GM12878 (cell line): ENCODE measurements around the gene TEX101. TPM values are rescaled to one million over a fixed set of nuclear protein-coding genes. Genes with fewer than 3 reads are reported as not detected.

Experiments used
- ATAC-seq: fragments of 200-7000 bp; cut with Tn5 transposase; 3 replicates; pipeline ENCODE4 v1.9.1; 2020; ENCODE audit warnings: mild to moderate bottlenecking, moderate library complexity
- BruUV-seq: library from RNA; stranded (reverse); fragments of 400-500 nt; replicated peaks from 2 replicates; lab custom pipeline; 2021; lab: Mats Ljungman, UMichigan
- CTCF ChIA-PET: fragments of 300-600 bp; sonication (Branson Sonifier 250); formaldehyde crosslinking; extraction: SDS; loops from one replicate; lab custom pipeline; 2021; ENCODE audit warnings: inconsistent platforms; lab: Yijun Ruan, JAX
- POLR2A ChIA-PET: fragments of 350-600 bp; formaldehyde crosslinking; extraction: SDS; loops from one replicate; lab custom pipeline; 2021; ENCODE audit warnings: inconsistent platforms; lab: Charles Lee
- RAD21 ChIA-PET: fragments of 300-600 bp; sonication (Branson Sonifier 250); formaldehyde crosslinking; loops from one replicate; lab custom pipeline; 2023; ENCODE audit warnings: antibody characterized with exemption; ENCODE audit not compliant: unreplicated experiment; lab: Charles Lee
- SMC1A ChIA-PET: fragments of 300-600 bp; sonication (Branson Sonifier 250); formaldehyde crosslinking; loops from one replicate; lab custom pipeline; 2023; ENCODE audit not compliant: unreplicated experiment, uncharacterized antibody; lab: Charles Lee
- DNase-seq: peaks from one replicate; pipeline ENCODE4 v3.0.0-alpha.2; 2011; ENCODE audit warnings: low read depth, low spot score
- FAIRE-seq: peaks from 3 replicates; lab custom pipeline; 2011; peaks lifted over from hg19 to GRCh38; lab: Jason Lieb, UNC
- H2AFZ ChIP-seq: 2 replicates; pipeline ENCODE4 v1.6.0; 2011; ENCODE audit warnings: low read depth, low read length, control low read depth; ENCODE audit not compliant: control insufficient read depth
- H3K27ac ChIP-seq: 2 replicates; pipeline ENCODE4 v1.5.1; 2011; ENCODE audit warnings: control low read depth; ENCODE audit not compliant: control insufficient read depth, insufficient read depth
- H3K27me3 ChIP-seq, 2 experiments: replicated peaks in 1 of 2; 2 replicates each; pipeline versions ENCODE4 v1.6.0 to v1.6.1; 2011; ENCODE audit warnings: low read length in 1 of 2; ENCODE audit not compliant: control insufficient read depth in 2 of 2, insufficient read depth in 2 of 2
- H3K36me3 ChIP-seq, 2 experiments: 2 replicates each; pipeline ENCODE4 v1.5.1; 2011; ENCODE audit warnings: low read length in 1 of 2; ENCODE audit not compliant: control insufficient read depth in 2 of 2, insufficient read depth in 2 of 2
- H3K4me1 ChIP-seq: 2 replicates; pipeline ENCODE4 v1.6.1; 2011; ENCODE audit warnings: mild to moderate bottlenecking, low read length, moderate library complexity, mixed read lengths; ENCODE audit not compliant: control insufficient read depth, insufficient read depth
- H3K4me2 ChIP-seq: 2 replicates; pipeline ENCODE4 v1.6.0; 2011; ENCODE audit warnings: control low read depth; ENCODE audit not compliant: control insufficient read depth, insufficient read depth
- H3K4me3 ChIP-seq: fragments of 200-600 bp; sonication (generic); 2 replicates; pipeline ENCODE4 v1.5.1; 2016
- H3K79me2 ChIP-seq: 2 replicates; pipeline ENCODE4 v1.6.0; 2011; ENCODE audit warnings: low read length; ENCODE audit not compliant: control insufficient read depth, insufficient read depth
- H3K9ac ChIP-seq: 2 replicates; pipeline ENCODE4 v1.8.0; 2011; ENCODE audit warnings: low read length, control low read depth, mixed read lengths; ENCODE audit not compliant: control insufficient read depth, insufficient read depth
- H3K9me3 ChIP-seq: replicated peaks from 3 replicates; pipeline ENCODE4 v1.5.1; 2011; ENCODE audit warnings: mild to moderate bottlenecking, low read length; ENCODE audit not compliant: control insufficient read depth, insufficient read depth
- H4K20me1 ChIP-seq: 2 replicates; pipeline ENCODE4 v1.6.0; 2011; ENCODE audit not compliant: control insufficient read depth, insufficient read depth
- CBFB ChIP-seq: IDR thresholded peaks from 2 replicates; pipeline ENCODE4 v1.6.1; 2016; ENCODE audit warnings: antibody characterized with exemption, low read depth
- EGR1 ChIP-seq, 2 experiments: IDR thresholded peaks; 1 replicate in 1 of 2; 2 replicates in 1 of 2; pipeline ENCODE4 v1.6.1; 2011 to 2012; ENCODE audit warnings: low read depth in 2 of 2, low read length in 2 of 2, borderline replicate concordance in 1 of 2, mild to moderate bottlenecking in 1 of 2, moderate library complexity in 1 of 2
- MYC ChIP-seq: IDR thresholded peaks from 2 replicates; pipeline ENCODE4 v1.6.1; 2011; ENCODE audit warnings: mild to moderate bottlenecking, low read length, moderate library complexity, inconsistent platforms; ENCODE audit not compliant: insufficient read depth, insufficient replicate concordance, insufficient read length, severe bottlenecking
- NBN ChIP-seq: fragments of 450-650 bp; IDR thresholded peaks from 2 replicates; pipeline ENCODE4 v1.6.1; 2016
- NKRF ChIP-seq: fragments of 450-650 bp; conservative IDR thresholded peaks from 2 replicates; pipeline ENCODE4 v1.6.1; 2017; ENCODE audit warnings: mild to moderate bottlenecking, moderate library complexity
- NRF1 ChIP-seq: conservative IDR thresholded peaks from 2 replicates; pipeline ENCODE4 v1.6.1; 2011; ENCODE audit warnings: mild to moderate bottlenecking, low read depth, low read length, improper control_type of control experiment
- RFX5 ChIP-seq: IDR thresholded peaks from 2 replicates; pipeline ENCODE4 v1.6.1; 2011; ENCODE audit warnings: low read depth, low read length, improper control_type of control experiment
- SMAD5 ChIP-seq: IDR thresholded peaks from 2 replicates; pipeline ENCODE4 v1.6.1; 2016; ENCODE audit warnings: antibody characterized with exemption, low read depth
- SUZ12 ChIP-seq: fragments of 200-600 bp; sonication (generic); IDR thresholded peaks from one replicate; pipeline ENCODE4 v1.6.1; 2018; ENCODE audit warnings: antibody characterized with exemption, mild to moderate bottlenecking; ENCODE audit not compliant: unreplicated experiment
- TARDBP ChIP-seq: IDR thresholded peaks from 2 replicates; pipeline ENCODE4 v1.6.1; 2016; ENCODE audit warnings: borderline replicate concordance
- ZNF274 ChIP-seq: IDR thresholded peaks from one replicate; pipeline ENCODE4 v1.8.0; 2011; ENCODE audit not compliant: insufficient read length, insufficient read depth
- WGBS: methylation state at CpG from one replicate; pipeline ENCODE4 v1.1.6; 2016; ENCODE audit warnings: low lambda C conversion rate; ENCODE audit not compliant: insufficient replicate concordance, insufficient coverage; ENCODE audit errors: missing lambda C conversion rate; 5-methylcytosine and 5-hydroxymethylcytosine counted together
- in situ Hi-C: fragments of 300-500 bp; cut with MboI; formaldehyde crosslinking; loops from 9 replicates; pipeline ENCODE4 v1.14.3; 2018; ENCODE audit warnings: mixed read lengths
- intact Hi-C: fragments of 100-400 bp; cut with micrococcal nuclease; formaldehyde crosslinking; loops from one replicate; pipeline ENCODE4 v1.14.2; 2022; ENCODE audit not compliant: unreplicated experiment
- polyA plus RNA-seq, 11 experiments: library from polyadenylated mRNA; depleted of rRNA in 4 of 11; unstranded in 6 of 11; stranded (reverse) in 5 of 11; fragments of >200 nt; fragmentation: Nextera tagmentation in 4 of 11; fragmentation: Illumina TruSeq in 1 of 11; extraction: Ambion mirVana in 4 of 11; extraction: Trizol in 1 of 11; gene quantifications; 1 replicate in 1 of 11; 2 replicates in 10 of 11; pipeline versions ENCODE4 v1.2.1 to v1.2.3, GENCODE V29; 2011 to 2016; ENCODE audit warnings: inconsistent platforms in 2 of 11, missing spikeins in 2 of 11, low read depth in 1 of 11
- total RNA-seq, 4 experiments: library from RNA; depleted of rRNA in 3 of 4; stranded (reverse); fragments of >200 nt in 3 of 4; fragmentation: Illumina TruSeq in 1 of 4; extraction: Trizol in 1 of 4; gene quantifications; 2 replicates each; pipeline versions ENCODE4 v1.2.1 to v1.2.3, GENCODE V29; 2013 to 2021
- TF ChIP-seq, protein P1 (sequence below): fragments of 450-650 bp; IDR thresholded peaks from 2 replicates; pipeline ENCODE4 v1.6.1; 2016; ENCODE audit warnings: mild to moderate bottlenecking, moderate library complexity, borderline replicate concordance

TEX101 gene
- total and polyA plus RNA-seq, 10 of the 15 experiments (the other 5 are each of a cell fraction or from before 2014, with no cell fraction given) = not detected

GRCh38 chr19:43422000-43422688 is 7.5 kb downstream of the TEX101 start (continued):
- TF ChIP-seq MYC (no peak), CBFB (no peak)
- TF ChIP-seq, all 136 proteins: peak for 0

DNA sequence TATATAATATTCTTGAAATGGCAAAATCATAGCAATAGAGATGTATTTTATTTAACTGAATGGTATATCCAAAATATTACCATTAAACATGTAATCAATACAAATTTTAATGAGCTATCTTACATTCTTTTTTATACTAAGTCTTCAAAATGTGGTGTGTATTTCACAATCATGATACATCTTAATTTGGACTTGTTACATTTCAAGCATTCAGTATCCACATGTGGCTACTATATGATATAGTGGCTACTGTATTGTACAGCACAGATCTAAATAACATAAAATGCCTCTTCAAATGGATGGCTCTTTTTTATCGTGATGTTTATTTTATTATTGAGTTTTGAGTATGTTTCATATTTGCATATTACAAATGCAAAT is 8.0 kb downstream of the TEX101 start:
- Histone ChIP-seq H2AFZ (no peak overlapping the region), H4K20me1 (no peaks in the 10 kb centered on the region), H3K9ac (no peak overlapping the region), H3K4me3 (no peak overlapping the region), H3K36me3 (no peaks in the 10 kb centered on the region), H3K79me2 (no peaks in the 10 kb centered on the region), H3K9me3 (no peaks in the 10 kb centered on the region), H3K27ac (no peak overlapping the region), H3K4me2 (no peak overlapping the region), H3K4me1 (no peaks in the 10 kb centered on the region), H3K27me3 (no peaks in the 10 kb centered on the region)
- ATAC-seq (no peak), DNase-seq (no peak), FAIRE-seq (no peak)
- POLR2A ChIA-PET = no interaction called here
- no TSS peak for BruUV-seq
- SMC1A ChIA-PET = no interaction called here
- WGBS = 38% methylated on average over 1 of the region's 1 CpG
- RAD21 ChIA-PET = no interaction called here
- CTCF ChIA-PET = interaction anchor here (0.6 kb wide), 1 partner anchor 1014 kb away, joined by 3 read pairs; no protein-coding TSS in a partner anchor
- in situ Hi-C loops = no loop called here
- TF ChIP-seq ZNF274 = no peak
- no peak for TF ChIP-seq SMAD5
- no peak for TF ChIP-seq NRF1
- TF ChIP-seq RFX5 = no peak
- TF ChIP-seq NBN = no peak
- TF ChIP-seq EGR1 (IDR thresholded peaks at IDR 0.05; ENCODE audit: borderline replicate concordance in 1 of 2, low read depth in 2 of 2, low read length in 2 of 2) = no peak
- TF ChIP-seq NKRF = no peak
- TF ChIP-seq TARDBP = no peak
- TF ChIP-seq CBFB = no peak
- TF ChIP-seq, protein P1, sequence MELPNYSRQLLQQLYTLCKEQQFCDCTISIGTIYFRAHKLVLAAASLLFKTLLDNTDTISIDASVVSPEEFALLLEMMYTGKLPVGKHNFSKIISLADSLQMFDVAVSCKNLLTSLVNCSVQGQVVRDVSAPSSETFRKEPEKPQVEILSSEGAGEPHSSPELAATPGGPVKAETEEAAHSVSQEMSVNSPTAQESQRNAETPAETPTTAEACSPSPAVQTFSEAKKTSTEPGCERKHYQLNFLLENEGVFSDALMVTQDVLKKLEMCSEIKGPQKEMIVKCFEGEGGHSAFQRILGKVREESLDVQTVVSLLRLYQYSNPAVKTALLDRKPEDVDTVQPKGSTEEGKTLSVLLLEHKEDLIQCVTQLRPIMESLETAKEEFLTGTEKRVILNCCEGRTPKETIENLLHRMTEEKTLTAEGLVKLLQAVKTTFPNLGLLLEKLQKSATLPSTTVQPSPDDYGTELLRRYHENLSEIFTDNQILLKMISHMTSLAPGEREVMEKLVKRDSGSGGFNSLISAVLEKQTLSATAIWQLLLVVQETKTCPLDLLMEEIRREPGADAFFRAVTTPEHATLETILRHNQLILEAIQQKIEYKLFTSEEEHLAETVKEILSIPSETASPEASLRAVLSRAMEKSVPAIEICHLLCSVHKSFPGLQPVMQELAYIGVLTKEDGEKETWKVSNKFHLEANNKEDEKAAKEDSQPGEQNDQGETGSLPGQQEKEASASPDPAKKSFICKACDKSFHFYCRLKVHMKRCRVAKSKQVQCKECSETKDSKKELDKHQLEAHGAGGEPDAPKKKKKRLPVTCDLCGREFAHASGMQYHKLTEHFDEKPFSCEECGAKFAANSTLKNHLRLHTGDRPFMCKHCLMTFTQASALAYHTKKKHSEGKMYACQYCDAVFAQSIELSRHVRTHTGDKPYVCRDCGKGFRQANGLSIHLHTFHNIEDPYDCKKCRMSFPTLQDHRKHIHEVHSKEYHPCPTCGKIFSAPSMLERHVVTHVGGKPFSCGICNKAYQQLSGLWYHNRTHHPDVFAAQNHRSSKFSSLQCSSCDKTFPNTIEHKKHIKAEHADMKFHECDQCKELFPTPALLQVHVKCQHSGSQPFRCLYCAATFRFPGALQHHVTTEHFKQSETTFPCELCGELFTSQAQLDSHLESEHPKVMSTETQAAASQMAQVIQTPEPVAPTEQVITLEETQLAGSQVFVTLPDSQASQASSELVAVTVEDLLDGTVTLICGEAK = no peak
- TF ChIP-seq SUZ12 = no peak
- intact Hi-C loops = no loop called here
